Fibroblast of peridontal ligament (primary cell): ENCODE results near the gene CCNE1.
A peak's percentile ranks its signal among the peaks of the same experiment; 100 is the strongest.

Experiments
- DNase-seq: peaks from one replicate; pipeline ENCODE4 v3.0.0-alpha.2; 2010; ENCODE audit errors: extremely low read depth

Gene CCNE1

GRCh38 chr19:29844891-29845573, 33.2 kb downstream of the CCNE1 start:
- DNase-seq = peak; percentile 74

DNA sequence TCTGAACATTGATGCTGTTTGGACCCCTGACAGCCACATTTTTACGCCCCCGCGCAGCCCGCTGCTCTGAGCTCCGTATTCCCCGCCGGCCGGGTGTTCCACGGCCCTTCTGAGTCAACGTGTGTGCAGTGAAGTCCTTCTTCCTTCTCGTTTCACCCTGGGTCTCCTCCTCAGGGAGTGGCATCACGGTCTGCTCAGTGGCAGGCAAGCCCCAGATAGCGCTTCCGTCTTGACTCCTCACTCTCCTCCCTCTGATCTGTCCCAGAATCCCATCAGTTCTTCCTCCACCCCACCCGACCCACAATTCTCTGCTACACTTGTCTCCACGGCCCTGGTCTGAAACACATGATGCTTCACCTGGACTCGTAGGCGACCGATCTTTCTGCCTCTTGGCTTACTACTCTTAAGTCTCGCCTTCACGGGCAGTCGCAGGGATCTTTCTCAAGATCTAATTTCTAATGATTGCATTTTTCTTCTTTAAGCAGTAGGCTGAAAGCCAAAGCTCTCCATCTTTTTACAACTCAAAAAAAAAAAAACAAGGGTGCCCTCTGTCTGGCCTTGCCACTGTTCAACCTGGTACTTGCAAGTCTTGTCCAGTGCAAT, 33.9 kb downstream of the CCNE1 start:
- no peak for DNase-seq

GRCh38 chr19:29849208-29849607, 37.4 kb downstream of the CCNE1 start:
- no peak for DNase-seq

GRCh38 chr19:29850482-29850881, 38.7 kb downstream of the CCNE1 start:
- DNase-seq = no peak

DNA sequence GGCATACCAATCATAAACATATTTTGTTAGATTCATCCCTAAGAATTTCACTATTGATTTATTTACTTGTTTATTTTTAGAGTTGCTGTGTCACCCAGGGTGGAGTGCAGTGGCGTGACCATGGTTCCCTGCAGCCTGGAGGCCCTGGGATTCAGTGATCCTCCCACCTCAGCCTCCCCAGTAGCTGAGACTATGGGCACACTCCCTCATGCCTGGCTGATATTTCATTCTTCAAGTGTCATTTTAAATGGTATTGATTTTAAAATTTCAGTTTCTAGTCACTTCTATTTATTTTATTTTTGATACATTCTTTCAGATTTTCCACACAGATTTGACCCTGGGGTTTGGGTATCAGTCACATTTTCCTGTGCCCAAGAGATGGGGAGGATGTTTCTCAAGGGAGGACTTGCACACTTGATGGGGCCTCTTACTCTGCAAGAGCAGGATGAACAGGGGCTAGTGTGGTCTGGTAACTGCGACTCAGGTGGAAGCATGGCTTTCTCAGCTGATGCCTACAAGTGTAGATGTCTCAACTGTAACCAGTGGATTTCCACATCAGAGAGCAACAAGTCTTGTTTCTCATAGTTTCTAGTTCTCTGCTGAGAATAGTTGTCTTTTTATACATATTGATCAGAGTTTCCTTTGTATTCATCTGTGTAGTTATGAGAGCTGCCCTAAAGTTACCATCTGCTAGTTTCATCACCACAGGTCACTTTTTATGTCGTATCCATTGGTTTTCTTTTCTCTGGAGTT, 40.2 kb downstream of the CCNE1 start:
- no peak for DNase-seq

DNA sequence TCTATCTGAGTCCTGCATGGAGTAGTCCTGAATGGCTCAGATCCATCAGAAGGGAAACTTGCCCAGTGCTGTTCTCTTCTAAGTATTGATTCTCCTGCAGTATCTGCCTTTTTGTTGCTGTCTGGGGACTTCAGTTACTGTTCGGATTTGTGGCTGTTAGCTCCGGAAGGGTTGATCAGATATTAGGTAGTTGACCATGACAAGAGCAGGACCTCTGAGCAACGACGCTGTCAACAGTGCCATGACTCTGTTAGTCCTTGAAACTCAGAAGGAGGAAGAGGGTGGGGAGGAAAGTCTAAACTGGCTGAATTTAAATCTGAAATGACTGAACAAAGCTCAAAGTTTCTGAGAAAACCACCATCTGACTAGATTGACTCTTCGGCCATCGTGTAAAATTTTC, 42.2 kb downstream of the CCNE1 start:
- DNase-seq = no peak

- no peak for DNase-seq
Measured at GRCh38 chr19:29855087-29855486, 43.3 kb downstream of the CCNE1 start.

DNA sequence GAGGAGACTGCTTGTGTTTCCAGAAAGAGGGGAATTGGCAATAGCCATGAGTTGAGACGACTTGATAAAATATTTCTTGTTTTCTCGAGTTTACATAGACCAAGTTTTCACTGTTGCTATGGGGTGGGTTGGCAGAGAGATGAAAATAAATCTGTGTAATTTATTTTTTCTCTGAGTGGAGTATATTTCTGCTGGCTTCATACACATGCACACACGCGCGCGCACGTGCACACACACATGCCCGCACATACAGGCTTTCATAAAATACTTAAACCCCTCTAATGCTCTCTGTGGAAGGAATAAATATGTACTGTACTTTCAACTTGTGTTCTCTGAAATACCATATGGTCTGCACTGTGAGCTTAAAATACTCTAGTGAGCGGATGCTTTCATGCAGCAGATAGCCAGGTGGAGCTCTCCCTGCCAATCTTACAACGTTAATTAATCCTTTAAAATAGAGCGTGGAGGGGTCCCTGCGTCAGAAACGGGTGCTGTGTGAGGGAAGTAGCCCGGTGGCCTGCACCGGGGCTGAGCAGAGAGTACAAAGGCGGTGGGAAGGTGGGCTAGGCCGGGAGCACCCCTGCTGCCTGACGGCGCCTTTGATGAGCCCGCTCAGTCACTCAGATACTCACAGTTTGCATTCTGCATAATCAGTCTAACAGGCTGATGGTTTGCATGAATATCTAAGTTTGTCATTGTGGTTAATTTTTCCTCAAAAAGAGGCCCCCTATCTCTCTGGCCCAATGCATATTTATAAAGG, 44.1 kb downstream of the CCNE1 start:
- no peak for DNase-seq

- DNase-seq = no peak
Measured at GRCh38 chr19:29858000-29858596, 46.3 kb downstream of the CCNE1 start.

GRCh38 chr19:29858621-29859020, 46.8 kb downstream of the CCNE1 start:
- DNase-seq = no peak

DNA sequence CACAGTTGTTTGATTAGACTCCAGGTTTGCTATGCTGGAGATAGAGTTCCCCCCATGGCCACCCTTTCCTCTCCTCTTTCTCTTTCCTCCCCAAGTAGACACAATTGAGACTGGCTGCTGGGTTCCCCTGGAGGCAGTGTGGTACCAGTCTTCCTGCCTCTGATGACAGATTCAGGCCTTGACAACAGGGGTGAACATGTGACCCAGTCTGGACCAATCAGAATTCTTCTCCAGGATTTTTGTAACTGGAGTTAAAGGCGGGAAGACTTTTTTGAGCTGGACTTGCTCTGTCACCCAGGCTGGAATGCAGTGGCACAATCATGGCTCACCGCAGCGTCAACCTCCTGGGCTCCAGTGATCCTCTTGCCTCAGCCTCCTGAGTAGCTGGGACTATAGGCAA, 48.7 kb downstream of the CCNE1 start:
- DNase-seq = no peak

GRCh38 chr19:29861574-29861973, 49.8 kb downstream of the CCNE1 start:
- no peak for DNase-seq

- no peak for DNase-seq
Measured at GRCh38 chr19:29866011-29866410, 54.2 kb downstream of the CCNE1 start.

- no peak for DNase-seq
Measured at GRCh38 chr19:29867984-29868383, 56.2 kb downstream of the CCNE1 start.

- no peak for DNase-seq
Measured at GRCh38 chr19:29871143-29871542, 59.4 kb downstream of the CCNE1 start.

- no peak for DNase-seq
Measured at GRCh38 chr19:29872224-29872731, 60.5 kb downstream of the CCNE1 start.

DNA sequence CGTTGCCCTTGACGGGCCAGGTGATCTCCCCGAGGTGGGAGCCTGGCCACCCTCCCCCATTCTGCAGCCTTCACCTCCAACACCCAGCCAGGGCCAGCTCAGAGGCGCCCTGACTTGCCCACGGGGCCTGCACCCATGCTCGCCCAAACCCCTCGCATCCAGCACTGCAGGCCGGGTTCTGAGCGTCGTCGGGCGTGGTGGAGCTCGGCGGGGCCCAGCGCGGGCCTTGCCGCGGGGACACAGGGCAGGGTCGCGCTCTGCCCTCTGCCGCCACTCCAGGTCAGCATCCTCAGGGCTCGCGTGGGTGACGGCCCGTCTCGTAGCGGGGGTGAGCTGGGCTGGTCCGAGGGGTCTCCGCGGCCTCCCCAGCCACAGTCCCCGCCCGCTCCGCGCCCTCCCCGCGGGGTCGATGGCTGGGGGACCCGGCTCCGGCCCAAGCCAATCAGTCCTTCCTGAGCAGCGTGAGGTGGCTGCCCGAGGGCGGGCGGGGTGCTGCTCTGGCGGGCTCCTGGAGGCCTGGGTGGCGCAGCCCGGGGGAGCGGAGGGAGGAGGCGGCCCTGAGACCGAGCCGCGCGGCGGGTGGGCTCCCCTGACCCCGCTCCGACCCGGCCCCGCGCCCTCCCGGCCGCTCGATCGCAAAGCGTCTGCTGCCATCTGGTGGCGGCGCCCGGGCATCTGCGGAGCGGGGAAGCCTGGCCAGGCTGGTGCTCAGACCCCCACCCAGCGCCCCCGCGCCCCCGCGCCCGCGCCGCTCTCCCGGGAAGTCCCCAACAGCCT, 61.4 kb downstream of the CCNE1 start:
- peak; percentile 5 for DNase-seq
